NOMO-1 treated with DMSO at 0.1 percent for 48 hours (cell line): Measurements from ENCODE around the gene CHD5.
"Not testable (repeated sequence)": the region's sequence is repeated elsewhere in the genome, so short reads cannot be mapped to it uniquely, and the experiment has no call there.

Experiments
- DNase-seq: peaks from one replicate; lab custom pipeline; 2025; ENCODE audit not compliant: unreplicated experiment; lab: John Stamatoyannopoulos, UW

Gene CHD5

GRCh38 chr1:6070450-6070974, 109.6 kb downstream of the CHD5 start:
- no peak for DNase-seq

- DNase-seq = no peak
Measured at GRCh38 chr1:6069573-6069972, 110.5 kb downstream of the CHD5 start.

GRCh38 chr1:6068932-6069331, 111.2 kb downstream of the CHD5 start:
- DNase-seq = no peak

GRCh38 chr1:6068073-6068472, 112.0 kb downstream of the CHD5 start:
- no peak for DNase-seq

- no peak for DNase-seq
Measured at GRCh38 chr1:6066680-6067079, 113.4 kb downstream of the CHD5 start.

GRCh38 chr1:6065093-6065858, 114.8 kb downstream of the CHD5 start:
- DNase-seq = no peak

GRCh38 chr1:6063532-6064053, 116.5 kb downstream of the CHD5 start:
- DNase-seq = not testable (repeated sequence)

- DNase-seq = no peak
Measured at GRCh38 chr1:6062670-6063069, 117.5 kb downstream of the CHD5 start.

GRCh38 chr1:6059866-6060265, 120.3 kb downstream of the CHD5 start:
- no peak for DNase-seq

GRCh38 chr1:6057170-6057845, 122.8 kb downstream of the CHD5 start:
- DNase-seq = no peak

- no peak for DNase-seq
Measured at GRCh38 chr1:6056572-6056948, 123.6 kb downstream of the CHD5 start.

- DNase-seq = no peak
Measured at GRCh38 chr1:6054596-6054995, 125.5 kb downstream of the CHD5 start.

- DNase-seq = no peak
Measured at GRCh38 chr1:6053206-6053546, 126.9 kb downstream of the CHD5 start.

GRCh38 chr1:6052543-6053205, 127.4 kb downstream of the CHD5 start:
- peak; percentile 11 for DNase-seq
